Caco-2 (cell line): ENCODE data around the gene FHOD3. TPM values are rescaled to one million over a fixed set of nuclear protein-coding genes. Genes with fewer than 3 reads are reported as not detected.

Experiments used
- BruUV-seq: library from RNA; stranded (reverse); fragments of 400-500 nt; replicated peaks from 2 replicates; lab custom pipeline; 2021; lab: Mats Ljungman, UMichigan
- CTCF ChIA-PET: fragments of 300-600 bp; sonication (Branson Sonifier 250); formaldehyde crosslinking; loops from one replicate; lab custom pipeline; 2022; ENCODE audit warnings: antibody characterized with exemption; lab: Charles Lee
- POLR2A ChIA-PET: fragments of 300-600 bp; sonication (Branson Sonifier 250); formaldehyde crosslinking; loops from one replicate; lab custom pipeline; 2022; ENCODE audit warnings: antibody characterized with exemption; lab: Charles Lee
- DNase-seq, 2 experiments: peaks; one replicate each; pipeline versions ENCODE4 v3.0.0 to v3.0.0-alpha.2; 2020 to 2022
- H3K27me3 ChIP-seq: replicated peaks from 2 replicates; pipeline ENCODE4 v1.6.0; 2011; ENCODE audit warnings: low read length; ENCODE audit not compliant: control insufficient read depth, insufficient read depth
- H3K36me3 ChIP-seq: 2 replicates; pipeline ENCODE4 v1.5.1; 2011; ENCODE audit warnings: low read length; ENCODE audit not compliant: control insufficient read depth, insufficient read depth
- H3K4me1 ChIP-seq: fragments of 250-450 bp; sonication (Bioruptor Pico); 2 replicates; pipeline ENCODE4 v1.5.1; 2020; ENCODE audit warnings: mild to moderate bottlenecking
- H3K4me3 ChIP-seq: 2 replicates; pipeline ENCODE4 v1.5.1; 2011; ENCODE audit warnings: low read depth, mild to moderate bottlenecking, control low read depth, low read length
- H3K9me3 ChIP-seq: fragments of 250-450 bp; sonication (Bioruptor Pico); 2 replicates; pipeline ENCODE4 v1.5.1; 2020; ENCODE audit warnings: mild to moderate bottlenecking, moderate library complexity
- H3K27ac Mint-ChIP-seq: one replicate; pipeline ENCODE4 v1.8.0; 2022; ENCODE audit warnings: mixed read lengths; ENCODE audit not compliant: unreplicated experiment
- H3K27me3 Mint-ChIP-seq: one replicate; pipeline ENCODE4 v1.8.0; 2022; ENCODE audit warnings: mixed read lengths; ENCODE audit not compliant: insufficient read depth, unreplicated experiment
- H3K36me3 Mint-ChIP-seq: one replicate; pipeline ENCODE4 v1.8.0; 2022; ENCODE audit warnings: mild to moderate bottlenecking, mixed read lengths; ENCODE audit not compliant: insufficient read depth, unreplicated experiment
- H3K4me1 Mint-ChIP-seq: one replicate; pipeline ENCODE4 v1.8.0; 2022; ENCODE audit warnings: low read depth, mixed read lengths; ENCODE audit not compliant: unreplicated experiment
- H3K4me3 Mint-ChIP-seq: one replicate; pipeline ENCODE4 v1.8.0; 2022; ENCODE audit warnings: mild to moderate bottlenecking, moderate library complexity, mixed read lengths; ENCODE audit not compliant: unreplicated experiment
- H3K9me3 Mint-ChIP-seq: one replicate; pipeline ENCODE4 v1.8.0; 2022; ENCODE audit warnings: mixed read lengths; ENCODE audit not compliant: unreplicated experiment
- CTCF ChIP-seq, 2 experiments: fragments of 200-600 bp in 1 of 2; IDR thresholded peaks; 1 replicate in 1 of 2; 2 replicates in 1 of 2; pipeline versions ENCODE4 v1.5.1 to v1.8.0; 2011 to 2022; ENCODE audit warnings: antibody characterized with exemption in 1 of 2, control low read depth in 1 of 2, inconsistent platforms in 1 of 2, low read depth in 1 of 2, low read length in 1 of 2, mild to moderate bottlenecking in 1 of 2, moderate library complexity in 1 of 2; ENCODE audit not compliant: insufficient read depth in 1 of 2, severe bottlenecking in 1 of 2, unreplicated experiment in 1 of 2
- intact Hi-C: fragments of 100-400 bp; cut with micrococcal nuclease; formaldehyde crosslinking; loops from one replicate; pipeline ENCODE4 v1.10.0; 2022; ENCODE audit not compliant: unreplicated experiment
- total RNA-seq: library from RNA; stranded (reverse); gene quantifications from 2 replicates; pipeline ENCODE4 v1.2.3, GENCODE V29; 2022

Gene FHOD3
- total RNA-seq, 1 experiment from 2014 or later = not detected

DNA sequence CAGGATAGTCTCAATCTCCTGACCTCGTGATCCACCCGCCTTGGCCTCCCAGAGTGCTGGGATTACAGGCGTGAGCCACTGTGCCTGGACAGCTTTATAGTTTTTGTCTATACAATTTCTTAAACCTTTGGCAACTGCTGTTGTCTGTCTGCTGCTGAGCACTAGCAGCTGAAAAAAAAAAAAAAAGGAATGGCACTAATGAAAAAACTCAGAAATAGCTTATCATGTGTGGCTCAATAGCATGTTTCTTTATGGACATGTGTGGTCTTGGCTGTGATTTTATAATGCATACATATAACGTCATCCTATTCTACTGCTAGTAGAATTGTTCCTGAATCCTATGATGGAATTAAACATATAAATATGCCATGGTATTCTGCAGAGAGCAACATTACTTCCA is 300.1 kb downstream of the FHOD3 start:
- H3K9me3 ChIP-seq = no peaks in the 10 kb centered on the region
- no peaks in the 10 kb centered on the region for H3K4me1 ChIP-seq
- POLR2A ChIA-PET = no interaction called here
- H3K4me3 ChIP-seq = no peak overlapping the region
- Mint-ChIP-seq H3K9me3 (no peaks in the 10 kb centered on the region), H3K36me3 (no peaks in the 10 kb centered on the region), H3K27me3 (peaks cover 8% of the 10 kb centered on the region), H3K4me3 (no peak overlapping the region), H3K27ac (no peak overlapping the region), H3K4me1 (no peaks in the 10 kb centered on the region)
- H3K36me3 ChIP-seq = no peaks in the 10 kb centered on the region
- no TSS peak for BruUV-seq
- intact Hi-C loops = no loop called here
- no peaks in the 10 kb centered on the region for H3K27me3 ChIP-seq
- DNase-seq = no peak
- CTCF ChIA-PET = no interaction called here
- TF ChIP-seq CTCF (IDR thresholded peaks at IDR 0.05; ENCODE audit: insufficient read depth in 1 of 2, low read depth in 1 of 2, low read length in 1 of 2, severe bottlenecking in 1 of 2, unreplicated experiment in 1 of 2) = no peak

GRCh38 chr18:36600548-36600947 is 303.0 kb downstream of the FHOD3 start:
- Mint-ChIP-seq H3K36me3 (no peaks in the 10 kb centered on the region), H3K9me3 (no peaks in the 10 kb centered on the region), H3K4me3 (no peak overlapping the region), H3K27ac (no peak overlapping the region), H3K27me3 (peaks cover 6% of the 10 kb centered on the region), H3K4me1 (no peaks in the 10 kb centered on the region)
- no peak for TF ChIP-seq CTCF (IDR thresholded peaks at IDR 0.05; ENCODE audit: insufficient read depth in 1 of 2, low read depth in 1 of 2, low read length in 1 of 2, severe bottlenecking in 1 of 2, unreplicated experiment in 1 of 2)
- Histone ChIP-seq H3K9me3 (no peaks in the 10 kb centered on the region), H3K27me3 (no peaks in the 10 kb centered on the region), H3K4me1 (no peaks in the 10 kb centered on the region), H3K36me3 (no peaks in the 10 kb centered on the region), H3K4me3 (no peak overlapping the region)
- DNase-seq = no peak
- POLR2A ChIA-PET = no interaction called here
- no TSS peak for BruUV-seq
- intact Hi-C loops = no loop called here
- CTCF ChIA-PET = no interaction called here

- DNase-seq = no peak
- ChIA-PET POLR2A (no interaction called here), CTCF (no interaction called here)
- Histone ChIP-seq H3K4me1 (no peaks in the 10 kb centered on the region), H3K27me3 (no peaks in the 10 kb centered on the region), H3K36me3 (no peaks in the 10 kb centered on the region), H3K4me3 (no peak overlapping the region), H3K9me3 (no peaks in the 10 kb centered on the region)
- Mint-ChIP-seq H3K36me3 (no peaks in the 10 kb centered on the region), H3K4me1 (no peaks in the 10 kb centered on the region), H3K4me3 (no peak overlapping the region), H3K27ac (no peak overlapping the region), H3K27me3 (peaks cover 4% of the 10 kb centered on the region), H3K9me3 (no peaks in the 10 kb centered on the region)
- BruUV-seq = no TSS peak
- no peak for TF ChIP-seq CTCF (IDR thresholded peaks at IDR 0.05; ENCODE audit: insufficient read depth in 1 of 2, low read depth in 1 of 2, low read length in 1 of 2, severe bottlenecking in 1 of 2, unreplicated experiment in 1 of 2)
- intact Hi-C loops = no loop called here
Observed at GRCh38 chr18:36601316-36601715, 303.8 kb downstream of the FHOD3 start.
